HepG2 (cell line): Measurements from ENCODE around the gene PLB1. TPM values are rescaled to one million over a fixed set of nuclear protein-coding genes. Genes with fewer than 3 reads are reported as not detected.

Experiments
- ATAC-seq: fragments of 200-7000 bp; cut with Tn5 transposase; 3 replicates; pipeline ENCODE4 v1.9.1; 2020; ENCODE audit warnings: mild to moderate bottlenecking, moderate library complexity
- BruUV-seq: library from RNA; stranded (reverse); fragments of 400-500 nt; replicated peaks from 2 replicates; lab custom pipeline; 2021; lab: Mats Ljungman, UMichigan
- CTCF ChIA-PET: fragments of 300-600 bp; formaldehyde crosslinking; extraction: SDS; loops from one replicate; lab custom pipeline; 2021; ENCODE audit warnings: low total read pairs, inconsistent platforms, low intra/inter-chr PET ratio; lab: Yijun Ruan, JAX
- POLR2A ChIA-PET: fragments of 350-600 bp; sonication (Branson Sonifier 250); formaldehyde crosslinking; loops from one replicate; lab custom pipeline; 2020; ENCODE audit warnings: antibody characterized with exemption, inconsistent platforms; lab: Yijun Ruan, JAX
- DNase-seq: peaks from one replicate; pipeline ENCODE4 v3.0.0-alpha.2; 2015; ENCODE audit warnings: low spot score
- FAIRE-seq: peaks from 3 replicates; lab custom pipeline; 2011; peaks lifted over from hg19 to GRCh38; lab: Jason Lieb, UNC
- H2AFZ ChIP-seq: one replicate; pipeline ENCODE4 v1.6.1; 2011; ENCODE audit warnings: low read length, inconsistent platforms
- H3K27ac ChIP-seq: fragments of 300-600 bp; 3 replicates; pipeline ENCODE4 v1.8.0; 2011; ENCODE audit warnings: mixed run types, mild to moderate bottlenecking, mixed read lengths, low read length, inconsistent platforms; ENCODE audit not compliant: insufficient read depth; ENCODE audit errors: extremely low read length
- H3K27me3 ChIP-seq, 2 experiments: fragments of 200-600 bp in 1 of 2; 2 replicates in 1 of 2; 3 replicates in 1 of 2; pipeline versions ENCODE4 v1.6.0 to v1.8.0; 2011; ENCODE audit warnings: low read length in 2 of 2, mild to moderate bottlenecking in 2 of 2, moderate library complexity in 2 of 2, inconsistent platforms in 1 of 2; ENCODE audit not compliant: insufficient read depth in 2 of 2, control insufficient read depth in 1 of 2
- H3K36me3 ChIP-seq, 2 experiments: fragments of 200-600 bp in 1 of 2; replicated peaks in 1 of 2; 2 replicates in 1 of 2; 3 replicates in 1 of 2; pipeline versions ENCODE4 v1.5.1 to v1.8.0; 2011; ENCODE audit warnings: low read length in 2 of 2, inconsistent platforms in 1 of 2; ENCODE audit not compliant: insufficient read depth in 2 of 2, control insufficient read depth in 1 of 2
- H3K4me1 ChIP-seq: 2 replicates; pipeline ENCODE4 v1.5.1; 2012; ENCODE audit warnings: low read length, inconsistent platforms; ENCODE audit not compliant: insufficient read depth
- H3K4me2 ChIP-seq: 2 replicates; pipeline ENCODE4 v1.6.0; 2011; ENCODE audit warnings: low read depth, low read length, inconsistent platforms
- H3K4me3 ChIP-seq, 3 experiments: fragments of 200-600 bp in 1 of 3; sonication (generic), shearing (Covaris generic) in 1 of 3; replicated peaks in 1 of 3; 2 replicates each; pipeline ENCODE4 v1.5.1; 2011 to 2016; ENCODE audit warnings: low read length in 3 of 3, inconsistent platforms in 2 of 3, low read depth in 2 of 3, mild to moderate bottlenecking in 2 of 3, control low read depth in 1 of 3, mixed read lengths in 1 of 3; ENCODE audit not compliant: insufficient read depth in 1 of 3
- H3K79me2 ChIP-seq: one replicate; pipeline ENCODE4 v1.6.1; 2011; ENCODE audit warnings: low read length, inconsistent platforms; ENCODE audit not compliant: insufficient read depth
- H3K9ac ChIP-seq: 2 replicates; pipeline ENCODE4 v1.6.0; 2011; ENCODE audit warnings: mild to moderate bottlenecking, low read depth, low read length, inconsistent platforms; ENCODE audit not compliant: insufficient read depth
- H3K9me3 ChIP-seq: 2 replicates; pipeline ENCODE4 v1.5.1; 2012; ENCODE audit warnings: mild to moderate bottlenecking, low read length
- H4K20me1 ChIP-seq: 2 replicates; pipeline ENCODE4 v1.6.0; 2011; ENCODE audit warnings: inconsistent platforms, mild to moderate bottlenecking, low read length, moderate library complexity; ENCODE audit not compliant: insufficient read depth
- HNRNPUL1 ChIP-seq: fragments of 200-400 bp; formaldehyde crosslinking; IDR thresholded peaks from 2 replicates; pipeline ENCODE4 v1.6.1; 2017; ENCODE audit warnings: low read depth, mild to moderate bottlenecking, low read length, moderate library complexity
- JUN ChIP-seq: sonication (generic); formaldehyde crosslinking; IDR thresholded peaks from 2 replicates; pipeline ENCODE4 v1.4.0; 2020; ENCODE audit warnings: mild to moderate bottlenecking, missing genetic modification reagents
- PCBP1 ChIP-seq: fragments of 200-400 bp; formaldehyde crosslinking; IDR thresholded peaks from 2 replicates; pipeline ENCODE4 v1.6.1; 2017; ENCODE audit warnings: mild to moderate bottlenecking, low read depth, low read length, borderline replicate concordance
- PLRG1 ChIP-seq: fragments of 450-650 bp; conservative IDR thresholded peaks from 2 replicates; pipeline ENCODE4 v1.6.1; 2016
- POLR2AphosphoS2 ChIP-seq: IDR thresholded peaks from 2 replicates; pipeline ENCODE4 v1.6.1; 2011; ENCODE audit warnings: low read depth, low read length, improper control_type of control experiment
- PRPF4 ChIP-seq: fragments of 200-400 bp; formaldehyde crosslinking; IDR thresholded peaks from 2 replicates; pipeline ENCODE4 v1.6.1; 2016; ENCODE audit warnings: low read length, low read depth; ENCODE audit not compliant: poor library complexity, severe bottlenecking
- SKI ChIP-seq: fragments of 450-650 bp; IDR thresholded peaks from one replicate; pipeline ENCODE4 v1.6.1; 2018; ENCODE audit warnings: mild to moderate bottlenecking; ENCODE audit not compliant: partially characterized antibody
- SYNCRIP ChIP-seq: fragments of 200-400 bp; formaldehyde crosslinking; IDR thresholded peaks from 2 replicates; pipeline ENCODE4 v1.6.1; 2018; ENCODE audit warnings: mild to moderate bottlenecking, low read depth, low read length; ENCODE audit not compliant: insufficient read depth
- THYN1 ChIP-seq: sonication (generic); formaldehyde crosslinking; IDR thresholded peaks from 2 replicates; pipeline ENCODE4 v1.8.1; 2023; ENCODE audit warnings: low read depth, mild to moderate bottlenecking, moderate library complexity, missing genetic modification reagents, borderline replicate concordance
- ZFAT ChIP-seq: sonication (generic); formaldehyde crosslinking; conservative IDR thresholded peaks from 2 replicates; pipeline ENCODE4 v1.8.1; 2023; ENCODE audit warnings: missing genetic modification reagents, inconsistent platforms
- ZNF253 ChIP-seq: sonication (generic); formaldehyde crosslinking; IDR thresholded peaks from 2 replicates; pipeline ENCODE4 v1.8.0; 2022; ENCODE audit warnings: mild to moderate bottlenecking, missing genetic modification reagents, borderline replicate concordance
- ZNF556 ChIP-seq: sonication (generic); formaldehyde crosslinking; IDR thresholded peaks from 2 replicates; pipeline ENCODE4 v1.4.0; 2020; ENCODE audit warnings: mild to moderate bottlenecking, missing genetic modification reagents, borderline replicate concordance
- ZNF816 ChIP-seq: sonication (generic); formaldehyde crosslinking; IDR thresholded peaks from 2 replicates; pipeline ENCODE4 v1.8.0; 2022; ENCODE audit warnings: missing genetic modification reagents, mild to moderate bottlenecking, borderline replicate concordance
- ZSCAN9 ChIP-seq: IDR thresholded peaks from 2 replicates; pipeline ENCODE4 v1.6.1; 2016; ENCODE audit warnings: borderline replicate concordance
- WGBS: methylation state at CpG from one replicate; pipeline ENCODE4 v1.1.6; 2017; ENCODE audit warnings: low lambda C conversion rate; 5-methylcytosine and 5-hydroxymethylcytosine counted together
- in situ Hi-C: cut with HindIII; loops from 2 replicates; pipeline ENCODE4 v1.10.0; 2017; ENCODE audit warnings: low pct_unique_long_range_greater_than_20kb; ENCODE audit not compliant: extremely low pct_ligation_motif_present
- intact Hi-C: fragments of 100-400 bp; cut with micrococcal nuclease; formaldehyde crosslinking; loops from one replicate; pipeline ENCODE4 v1.10.0; 2022; ENCODE audit not compliant: unreplicated experiment
- polyA plus RNA-seq, 8 experiments: library from polyadenylated mRNA; depleted of rRNA in 3 of 8; stranded (reverse) in 7 of 8; unstranded in 1 of 8; fragments of >200 nt; fragmentation: Illumina TruSeq in 4 of 8; extraction: Trizol in 4 of 8; gene quantifications; 2 replicates each; pipeline versions ENCODE4 v1.2.1 to v1.2.3, GENCODE V29; 2011 to 2016; ENCODE audit warnings: low read depth in 4 of 8, missing spikeins in 1 of 8, mixed read lengths in 1 of 8; ENCODE audit not compliant: insufficient read depth in 1 of 8
- total RNA-seq, 5 experiments: library from RNA; depleted of rRNA; stranded (reverse); fragments of >200 nt; fragmentation: Illumina TruSeq; extraction: Trizol; gene quantifications; 2 replicates each; pipeline ENCODE4 v1.2.3, GENCODE V29; 2016; ENCODE audit warnings: low read depth in 1 of 5
- TF ChIP-seq, protein P1 (sequence below): sonication (generic); formaldehyde crosslinking; IDR thresholded peaks from 2 replicates; pipeline ENCODE4 v1.4.0; 2020; ENCODE audit warnings: missing genetic modification reagents
- TF ChIP-seq, protein P2 (sequence below): sonication (generic); formaldehyde crosslinking; IDR thresholded peaks from 2 replicates; pipeline ENCODE4 v1.4.0; 2020; ENCODE audit warnings: mild to moderate bottlenecking, missing genetic modification reagents
- TF ChIP-seq, protein P3 (sequence below): sonication (generic); formaldehyde crosslinking; IDR thresholded peaks from 2 replicates; pipeline ENCODE4 v1.5.0; 2020; ENCODE audit warnings: mild to moderate bottlenecking, missing genetic modification reagents, moderate library complexity

Gene PLB1
- total and polyA plus RNA-seq, 2 of the 13 experiments (the other 11 are each of a cell fraction or from before 2014, with no cell fraction given), result 0.20 to 1.8 TPM

DNA sequence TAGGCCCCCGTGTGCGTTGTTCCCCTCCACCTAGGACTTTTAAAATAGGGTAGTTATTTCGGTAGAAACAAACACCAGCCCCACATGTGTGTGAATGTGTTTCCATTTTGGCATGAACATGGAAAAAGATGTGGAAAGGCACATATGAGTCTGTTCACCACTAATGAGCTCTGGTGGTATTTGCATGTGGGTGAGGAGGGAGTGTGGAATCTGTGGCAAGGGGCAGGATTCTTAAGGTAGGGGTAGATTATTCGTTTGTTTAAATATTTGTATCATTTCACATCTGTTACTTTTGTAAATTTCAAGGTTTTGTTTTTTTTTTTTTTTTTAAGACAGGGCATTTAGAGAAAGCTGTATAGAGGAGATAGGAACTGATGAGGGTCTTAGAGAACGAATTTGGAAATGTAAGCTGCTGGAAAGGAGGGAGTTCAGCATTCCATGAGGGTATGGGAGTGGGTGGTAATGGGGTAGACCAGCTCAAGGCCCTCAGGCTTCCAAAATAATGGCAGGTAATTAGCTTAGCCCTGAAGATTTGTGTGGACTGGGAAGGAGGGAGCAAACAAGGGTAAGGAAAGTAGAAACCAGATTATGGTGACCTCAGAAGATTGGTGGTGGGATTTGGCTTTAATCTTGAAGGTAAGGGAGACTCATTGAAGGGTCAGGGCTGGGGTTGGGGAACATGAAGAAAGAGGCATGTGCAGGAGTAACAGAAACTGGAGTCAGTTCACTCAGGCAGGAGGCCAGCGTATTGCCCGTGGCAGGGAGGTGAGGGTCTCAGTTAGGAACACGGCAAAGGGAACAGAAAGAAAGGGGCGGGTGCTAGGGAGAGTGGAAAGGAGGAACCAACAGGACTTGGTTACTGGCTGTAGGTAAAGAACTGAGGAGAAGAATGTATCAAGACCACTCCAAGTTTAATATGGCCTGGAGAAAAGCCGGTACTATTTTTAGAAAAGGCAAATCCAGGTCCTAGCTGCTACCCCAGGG, 123.6 kb downstream of the PLB1 start:
- Histone ChIP-seq H3K27me3 (no peaks in the 10 kb centered on the region; a peak in 1 of 5 replicates), H3K27ac (no peak overlapping the region), H3K36me3 (no peaks in the 10 kb centered on the region), H3K4me1 (peaks cover 47% of the 10 kb centered on the region), H3K79me2 (no peaks in the 10 kb centered on the region), H3K4me2 (no peak overlapping the region), H3K4me3 (no peak overlapping the region), H3K9ac (no peak overlapping the region), H2AFZ (no peak overlapping the region), H3K9me3 (no peaks in the 10 kb centered on the region), H4K20me1 (no peaks in the 10 kb centered on the region)
- CTCF ChIA-PET, result no interaction called here
- whole genome bisulfite sequencing, result 57% methylated on average over 10 of the region's 10 CpGs
- FAIRE-seq, result no peak
- ATAC-seq, result no peak
- DNase-seq, result no peak
- POLR2A ChIA-PET, result interaction anchor here (0.7 to 0.8 kb wide), 2 partner anchors 23 to 132 kb away, joined by 3 read pairs; partner anchors contain the start of gene PPP1CB
- intact Hi-C loops, result loop anchor here (2.0 to 5.0 kb wide), 2 partner anchors 52 to 71 kb away; no protein-coding TSS in a partner anchor
- in situ Hi-C loops, result no loop called here
- BruUV-seq, result no TSS peak
- TF ChIP-seq ZSCAN9 (CRISPR knock-in tag) (no peak), POLR2AphosphoS2 (no peak), ZNF816 (no peak), JUN (CRISPR knock-in tag) (no peak), PLRG1 (no peak), PCBP1 (no peak), ZNF253 (CRISPR knock-in tag) (no peak), SKI (no peak), SYNCRIP (no peak), HNRNPUL1 (no peak), THYN1 (CRISPR knock-in tag) (no peak), ZNF556 (CRISPR knock-in tag) (no peak), ZFAT (CRISPR knock-in tag) (no peak), PRPF4 (no peak)
- TF ChIP-seq, protein P1, sequence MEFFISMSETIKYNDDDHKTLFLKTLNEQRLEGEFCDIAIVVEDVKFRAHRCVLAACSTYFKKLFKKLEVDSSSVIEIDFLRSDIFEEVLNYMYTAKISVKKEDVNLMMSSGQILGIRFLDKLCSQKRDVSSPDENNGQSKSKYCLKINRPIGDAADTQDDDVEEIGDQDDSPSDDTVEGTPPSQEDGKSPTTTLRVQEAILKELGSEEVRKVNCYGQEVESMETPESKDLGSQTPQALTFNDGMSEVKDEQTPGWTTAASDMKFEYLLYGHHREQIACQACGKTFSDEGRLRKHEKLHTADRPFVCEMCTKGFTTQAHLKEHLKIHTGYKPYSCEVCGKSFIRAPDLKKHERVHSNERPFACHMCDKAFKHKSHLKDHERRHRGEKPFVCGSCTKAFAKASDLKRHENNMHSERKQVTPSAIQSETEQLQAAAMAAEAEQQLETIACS (CRISPR knock-in tag), result no peak
- TF ChIP-seq, protein P2, sequence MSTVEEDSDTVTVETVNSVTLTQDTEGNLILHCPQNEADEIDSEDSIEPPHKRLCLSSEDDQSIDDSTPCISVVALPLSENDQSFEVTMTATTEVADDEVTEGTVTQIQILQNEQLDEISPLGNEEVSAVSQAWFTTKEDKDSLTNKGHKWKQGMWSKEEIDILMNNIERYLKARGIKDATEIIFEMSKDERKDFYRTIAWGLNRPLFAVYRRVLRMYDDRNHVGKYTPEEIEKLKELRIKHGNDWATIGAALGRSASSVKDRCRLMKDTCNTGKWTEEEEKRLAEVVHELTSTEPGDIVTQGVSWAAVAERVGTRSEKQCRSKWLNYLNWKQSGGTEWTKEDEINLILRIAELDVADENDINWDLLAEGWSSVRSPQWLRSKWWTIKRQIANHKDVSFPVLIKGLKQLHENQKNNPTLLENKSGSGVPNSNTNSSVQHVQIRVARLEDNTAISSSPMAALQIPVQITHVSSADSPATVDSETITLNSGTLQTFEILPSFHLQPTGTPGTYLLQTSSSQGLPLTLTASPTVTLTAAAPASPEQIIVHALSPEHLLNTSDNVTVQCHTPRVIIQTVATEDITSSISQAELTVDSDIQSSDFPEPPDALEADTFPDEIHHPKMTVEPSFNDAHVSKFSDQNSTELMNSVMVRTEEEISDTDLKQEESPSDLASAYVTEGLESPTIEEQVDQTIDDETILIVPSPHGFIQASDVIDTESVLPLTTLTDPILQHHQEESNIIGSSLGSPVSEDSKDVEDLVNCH (CRISPR knock-in tag), result no peak
- TF ChIP-seq, protein P3, sequence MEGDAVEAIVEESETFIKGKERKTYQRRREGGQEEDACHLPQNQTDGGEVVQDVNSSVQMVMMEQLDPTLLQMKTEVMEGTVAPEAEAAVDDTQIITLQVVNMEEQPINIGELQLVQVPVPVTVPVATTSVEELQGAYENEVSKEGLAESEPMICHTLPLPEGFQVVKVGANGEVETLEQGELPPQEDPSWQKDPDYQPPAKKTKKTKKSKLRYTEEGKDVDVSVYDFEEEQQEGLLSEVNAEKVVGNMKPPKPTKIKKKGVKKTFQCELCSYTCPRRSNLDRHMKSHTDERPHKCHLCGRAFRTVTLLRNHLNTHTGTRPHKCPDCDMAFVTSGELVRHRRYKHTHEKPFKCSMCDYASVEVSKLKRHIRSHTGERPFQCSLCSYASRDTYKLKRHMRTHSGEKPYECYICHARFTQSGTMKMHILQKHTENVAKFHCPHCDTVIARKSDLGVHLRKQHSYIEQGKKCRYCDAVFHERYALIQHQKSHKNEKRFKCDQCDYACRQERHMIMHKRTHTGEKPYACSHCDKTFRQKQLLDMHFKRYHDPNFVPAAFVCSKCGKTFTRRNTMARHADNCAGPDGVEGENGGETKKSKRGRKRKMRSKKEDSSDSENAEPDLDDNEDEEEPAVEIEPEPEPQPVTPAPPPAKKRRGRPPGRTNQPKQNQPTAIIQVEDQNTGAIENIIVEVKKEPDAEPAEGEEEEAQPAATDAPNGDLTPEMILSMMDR (CRISPR knock-in tag), result no peak
